CD4-positive, alpha-beta T cell (primary cell): Measurements from ENCODE around the gene ZBTB7C. TPM values are rescaled to one million over a fixed set of nuclear protein-coding genes. Genes with fewer than 3 reads are reported as not detected.

Experiments used
- ATAC-seq: fragments of 200-7000 bp; cut with Tn5 transposase; one replicate; pipeline ENCODE4 v1.10.0; 2022; ENCODE audit warnings: mild to moderate bottlenecking; ENCODE audit not compliant: poor library complexity
- CTCF ChIA-PET: fragments of 350-600 bp; sonication (Branson Sonifier 250); formaldehyde crosslinking; loops from one replicate; lab custom pipeline; 2021; ENCODE audit warnings: antibody characterized with exemption, inconsistent platforms; lab: Charles Lee
- POLR2A ChIA-PET: fragments of 350-600 bp; sonication (Branson Sonifier 250); formaldehyde crosslinking; loops from one replicate; lab custom pipeline; 2021; ENCODE audit warnings: antibody characterized with exemption, inconsistent platforms; lab: Charles Lee
- DNase-seq, 14 experiments: peaks; one replicate each; pipeline ENCODE4 v3.0.0-alpha.2; 2013 to 2020; ENCODE audit warnings: mixed read lengths in 2 of 14
- H3K27ac ChIP-seq, 2 donors: one replicate each; pipeline versions ENCODE4 v1.5.1 to v1.7.0; 2013; ENCODE audit warnings: low read length in 2 of 2, low read depth in 1 of 2, mild to moderate bottlenecking in 1 of 2
- H3K27me3 ChIP-seq, 2 experiments: 1 replicate in 1 of 2; 2 replicates in 1 of 2; pipeline versions ENCODE4 v1.6.1 to v1.7.0; 2013; ENCODE audit warnings: low read length in 2 of 2, control low read depth in 1 of 2, mild to moderate bottlenecking in 1 of 2, moderate library complexity in 1 of 2; ENCODE audit not compliant: insufficient read depth in 2 of 2, control insufficient read depth in 1 of 2
- H3K36me3 ChIP-seq: one replicate; pipeline ENCODE4 v1.6.1; 2013; ENCODE audit warnings: low read length, control low read depth; ENCODE audit not compliant: insufficient read depth
- H3K4me1 ChIP-seq: one replicate; pipeline ENCODE4 v1.6.1; 2013; ENCODE audit warnings: low read length, control low read depth; ENCODE audit not compliant: insufficient read depth
- H3K4me3 ChIP-seq: one replicate; pipeline ENCODE4 v1.5.1; 2013; ENCODE audit warnings: mild to moderate bottlenecking, low read length, moderate library complexity
- H3K9me3 ChIP-seq, 2 experiments: 1 replicate in 1 of 2; 2 replicates in 1 of 2; pipeline versions ENCODE4 v1.6.1 to v1.7.0; 2013; ENCODE audit warnings: low read length in 2 of 2, mild to moderate bottlenecking in 2 of 2, control low read depth in 1 of 2, moderate library complexity in 1 of 2; ENCODE audit not compliant: control insufficient read depth in 1 of 2, insufficient read depth in 1 of 2
- H3K27ac Mint-ChIP-seq: one replicate; pipeline ENCODE4 v1.8.0; 2020; ENCODE audit warnings: mixed read lengths
- H3K27me3 Mint-ChIP-seq: one replicate; pipeline ENCODE4 v1.8.0; 2021; ENCODE audit warnings: mixed read lengths
- H3K36me3 Mint-ChIP-seq: one replicate; pipeline ENCODE4 v1.8.0; 2021; ENCODE audit warnings: low read depth, mixed read lengths
- H3K4me1 Mint-ChIP-seq: one replicate; pipeline ENCODE4 v1.8.0; 2021; ENCODE audit warnings: low read depth, mixed read lengths
- H3K4me3 Mint-ChIP-seq: one replicate; pipeline ENCODE4 v1.8.0; 2020; ENCODE audit warnings: mild to moderate bottlenecking, mixed read lengths
- H3K9me3 Mint-ChIP-seq: one replicate; pipeline ENCODE4 v1.8.0; 2020; ENCODE audit warnings: mixed read lengths
- CTCF ChIP-seq: fragments of 200-600 bp; IDR thresholded peaks from one replicate; pipeline ENCODE4 v1.8.0; 2022; ENCODE audit warnings: antibody characterized with exemption, mild to moderate bottlenecking
- intact Hi-C, 2 experiments: fragments of 100-400 bp; cut with DNase I in 1 of 2; cut with micrococcal nuclease in 1 of 2; formaldehyde crosslinking; loops; one replicate each; pipeline versions ENCODE4 v1.15.1 to v1.9.0; 2023 to 2025; cut with DNase I, micrococcal nuclease
- total RNA-seq, 174 experiments: library from RNA in 2 of 174; stranded (reverse) in 2 of 174; gene quantifications; one replicate each; pipeline ENCODE4 v1.2.3 and lab custom pipeline; 2021 to 2026

ZBTB7C gene
- total RNA-seq, 2 experiments from 2014 or later: not detected

- peak; percentile 67 for TF ChIP-seq CTCF
- H3K9me3 ChIP-seq: peaks cover 0 to 15% of the 10 kb centered on the region in 2 experiments
- H3K36me3 Mint-ChIP-seq: no peaks in the 10 kb centered on the region
- POLR2A ChIA-PET: no interaction called here
- H3K4me1 Mint-ChIP-seq: peaks cover 9% of the 10 kb centered on the region
- peak in 5 of 14 experiments; percentile 3 to 60 (median 30) for DNase-seq
- H3K4me3 ChIP-seq: no peak overlapping the region
- peaks cover 81% of the 10 kb centered on the region for H3K27me3 Mint-ChIP-seq
- CTCF ChIA-PET: no interaction called here
- no peak overlapping the region for H3K27ac Mint-ChIP-seq
- peaks cover 39 to 86% of the 10 kb centered on the region in 2 experiments for H3K27me3 ChIP-seq
- H3K27ac ChIP-seq: no peak overlapping the region
- H3K9me3 Mint-ChIP-seq: no peaks in the 10 kb centered on the region
- peaks cover 18% of the 10 kb centered on the region for H3K4me1 ChIP-seq
- intact Hi-C loops: no loop called here
- peak; percentile 57 for ATAC-seq
- H3K36me3 ChIP-seq: no peaks in the 10 kb centered on the region
- peak overlapping the region; percentile 40 for H3K4me3 Mint-ChIP-seq
Measured at GRCh38 chr18:48412339-48412929, 3.3 kb upstream of the ZBTB7C start.

DNA sequence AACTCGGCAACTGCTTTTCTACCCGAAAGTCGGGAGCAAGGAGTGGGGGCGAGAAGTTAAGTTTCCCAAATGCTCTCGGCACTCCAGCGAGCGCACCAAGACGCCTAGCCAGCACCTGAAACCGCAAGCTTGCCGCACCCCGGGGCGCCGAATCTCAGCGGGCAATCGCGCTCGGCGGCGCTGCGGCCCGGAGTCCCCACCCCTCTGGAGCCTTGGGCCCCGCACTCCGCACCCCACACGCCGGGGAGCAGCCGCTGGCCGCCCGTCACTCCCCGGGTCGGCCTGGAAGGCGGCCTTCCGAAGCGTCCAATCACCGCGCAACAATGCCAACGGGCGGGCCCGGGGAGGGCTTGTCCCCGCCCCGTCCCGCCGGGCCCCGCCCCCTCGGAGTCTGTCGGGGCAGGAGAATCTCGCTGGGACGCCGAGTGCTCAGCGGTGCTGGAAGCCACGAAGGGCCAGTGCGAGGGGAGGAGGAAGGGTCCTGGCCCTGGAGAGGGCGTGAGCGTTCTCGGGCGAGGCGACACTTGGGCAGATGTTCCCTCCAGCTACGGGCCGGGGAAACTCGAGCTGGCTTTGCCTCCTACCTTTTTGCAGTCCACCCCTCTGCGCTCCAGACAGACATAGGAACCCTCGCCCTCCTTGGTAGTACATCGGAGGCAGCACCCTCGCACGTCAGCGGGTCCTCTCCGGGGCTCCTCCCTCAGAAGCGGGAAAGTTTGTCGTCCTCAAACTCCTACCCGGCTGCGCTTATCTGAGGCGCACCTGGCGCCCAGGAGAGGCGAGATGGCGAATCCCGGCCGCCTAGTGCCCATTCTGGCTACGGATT, 1.1 kb upstream of the ZBTB7C start:
- peaks cover 79% of the 10 kb centered on the region for H3K27me3 Mint-ChIP-seq
- TF ChIP-seq CTCF: no peak
- DNase-seq (peak; percentile 12 to 75 (median 49)), ATAC-seq (peak; percentile 71)
- H3K4me3 Mint-ChIP-seq: peak overlapping the region; percentile 78
- H3K4me1 ChIP-seq: peaks cover 18% of the 10 kb centered on the region
- no peaks in the 10 kb centered on the region for H3K9me3 Mint-ChIP-seq
- ChIA-PET CTCF (no interaction called here), POLR2A (no interaction called here)
- peaks cover 0 to 19% of the 10 kb centered on the region in 2 experiments for H3K9me3 ChIP-seq
- peak overlapping the region; percentile 55 for H3K4me3 ChIP-seq
- H3K36me3 ChIP-seq: no peaks in the 10 kb centered on the region
- no peak overlapping the region for H3K27ac Mint-ChIP-seq
- no peak overlapping the region for H3K27ac ChIP-seq
- intact Hi-C loops: no loop called here
- H3K36me3 Mint-ChIP-seq: no peaks in the 10 kb centered on the region
- peaks cover 47 to 86% of the 10 kb centered on the region in 2 experiments for H3K27me3 ChIP-seq
- peaks cover 9% of the 10 kb centered on the region for H3K4me1 Mint-ChIP-seq

- H3K4me1 Mint-ChIP-seq: peaks cover 9% of the 10 kb centered on the region
- no peak overlapping the region for H3K27ac Mint-ChIP-seq
- H3K9me3 ChIP-seq: peaks cover 0 to 19% of the 10 kb centered on the region in 2 experiments
- H3K27me3 ChIP-seq: peaks cover 49 to 85% of the 10 kb centered on the region in 2 experiments
- no peaks in the 10 kb centered on the region for H3K9me3 Mint-ChIP-seq
- no peak for ATAC-seq
- POLR2A ChIA-PET: no interaction called here
- CTCF ChIA-PET: no interaction called here
- H3K36me3 ChIP-seq: no peaks in the 10 kb centered on the region
- no peak for DNase-seq
- H3K27me3 Mint-ChIP-seq: peaks cover 78% of the 10 kb centered on the region
- H3K36me3 Mint-ChIP-seq: no peaks in the 10 kb centered on the region
- intact Hi-C loops: no loop called here
- H3K4me3 Mint-ChIP-seq: peak overlapping the region; percentile 23
- TF ChIP-seq CTCF: no peak
- H3K27ac ChIP-seq: no peak overlapping the region
- H3K4me1 ChIP-seq: peaks cover 18% of the 10 kb centered on the region
- H3K4me3 ChIP-seq: peak overlapping the region; percentile 55
Measured at GRCh38 chr18:48409591-48410094, 460 bp upstream of the ZBTB7C start.
